C4-2B (cell line): Measurements from ENCODE around the gene CCDC38.

ENCODE experiments used
- CTCF ChIP-seq: fragments of 450-650 bp; conservative IDR thresholded peaks from 2 replicates; pipeline ENCODE4 v1.5.1; 2017; ENCODE audit warnings: mild to moderate bottlenecking
- ZFX ChIP-seq: fragments of 450-650 bp; IDR thresholded peaks from 2 replicates; pipeline ENCODE4 v1.6.1; 2017

- TF ChIP-seq CTCF (no peak), ZFX (no peak)
These were observed 38.0 kb upstream of the CCDC38 start for GRCh38 chr12:95980437-95980836.
